ENCODE results near the gene GP9. TPM values are rescaled to one million over a fixed set of nuclear protein-coding genes. Genes with fewer than 3 reads are reported as not detected.

The GP9 gene
- total RNA-seq, 4 donors from 2014 or later, result not detected

GRCh38 chr3:129016356-129016719 lies 44.2 kb upstream of the GP9 start:
- DNase-seq (ENCODE audit: low spot score in 2 of 2), result no peak
- Histone ChIP-seq H3K9me3 (no peaks in the 10 kb centered on the region), H3K4me1 (peaks cover 5% of the 10 kb centered on the region), H3K36me3 (no peaks in the 10 kb centered on the region), H3K27ac (peak overlapping the region; percentile 2), H3K27me3 (no peaks in the 10 kb centered on the region), H3K4me3 (no peak overlapping the region)
- no peak for TF ChIP-seq POLR2A (IDR thresholded peaks at IDR 0.05)
- no peak for TF ChIP-seq POLR2AphosphoS5 (IDR thresholded peaks at IDR 0.05)
- no peak for TF ChIP-seq CTCF (IDR thresholded peaks at IDR 0.05)
- no peak for TF ChIP-seq EP300 (IDR thresholded peaks at IDR 0.05)
- no CpG with 5 or more reads among the region's 6 CpGs for WGBS

- Histone ChIP-seq H3K27ac (peak overlapping the region; percentile 2), H3K4me1 (peaks cover 5% of the 10 kb centered on the region), H3K27me3 (no peaks in the 10 kb centered on the region), H3K4me3 (no peak overlapping the region), H3K9me3 (no peaks in the 10 kb centered on the region), H3K36me3 (no peaks in the 10 kb centered on the region)
- no peak for DNase-seq (ENCODE audit: low spot score in 2 of 2)
- WGBS, result 78% methylated on average over 13 of the region's 14 CpGs
- no peak for TF ChIP-seq POLR2A (IDR thresholded peaks at IDR 0.05)
- peak in 1 of 3 donors; percentile 21 for TF ChIP-seq POLR2AphosphoS5 (IDR thresholded peaks at IDR 0.05)
These were observed 43.7 kb upstream of the GP9 start for GRCh38 chr3:129016720-129017483.

- Histone ChIP-seq H3K27me3 (no peaks in the 10 kb centered on the region), H3K27ac (peak overlapping the region; percentile 11), H3K36me3 (no peaks in the 10 kb centered on the region), H3K4me1 (peaks cover 5% of the 10 kb centered on the region), H3K9me3 (no peaks in the 10 kb centered on the region), H3K4me3 (no peak overlapping the region)
- 55% methylated on average over 7 of the region's 7 CpGs for WGBS
- no peak for DNase-seq (ENCODE audit: low spot score in 2 of 2)
- TF ChIP-seq POLR2AphosphoS5 (IDR thresholded peaks at IDR 0.05) (no peak), CTCF (IDR thresholded peaks at IDR 0.05) (no peak), EP300 (IDR thresholded peaks at IDR 0.05) (no peak), POLR2A (IDR thresholded peaks at IDR 0.05) (no peak)
These were observed 43.1 kb upstream of the GP9 start for GRCh38 chr3:129017484-129017899.

GRCh38 chr3:129018271-129018670 lies 42.3 kb upstream of the GP9 start:
- no peak for TF ChIP-seq CTCF (IDR thresholded peaks at IDR 0.05)
- no peak for TF ChIP-seq POLR2AphosphoS5 (IDR thresholded peaks at IDR 0.05)
- TF ChIP-seq EP300 (IDR thresholded peaks at IDR 0.05), result no peak
- TF ChIP-seq POLR2A (IDR thresholded peaks at IDR 0.05), result no peak
- Histone ChIP-seq H3K27ac (no peak overlapping the region), H3K9me3 (no peaks in the 10 kb centered on the region), H3K36me3 (no peaks in the 10 kb centered on the region), H3K4me3 (no peak overlapping the region), H3K27me3 (no peaks in the 10 kb centered on the region), H3K4me1 (peaks cover 5% of the 10 kb centered on the region)
- no peak for DNase-seq (ENCODE audit: low spot score in 2 of 2)
- 87% methylated on average over 2 of the region's 2 CpGs for WGBS

- TF ChIP-seq CTCF (IDR thresholded peaks at IDR 0.05), result no peak
- no peak for TF ChIP-seq POLR2AphosphoS5 (IDR thresholded peaks at IDR 0.05)
- TF ChIP-seq EP300 (IDR thresholded peaks at IDR 0.05), result no peak
- TF ChIP-seq POLR2A (IDR thresholded peaks at IDR 0.05), result no peak
- Histone ChIP-seq H3K36me3 (no peaks in the 10 kb centered on the region), H3K27me3 (no peaks in the 10 kb centered on the region), H3K27ac (no peak overlapping the region), H3K9me3 (no peaks in the 10 kb centered on the region), H3K4me1 (peaks cover 5% of the 10 kb centered on the region), H3K4me3 (no peak overlapping the region)
- WGBS, result 72% methylated on average over 9 of the region's 9 CpGs
- DNase-seq (ENCODE audit: low spot score in 2 of 2), result no peak
These were observed 41.8 kb upstream of the GP9 start for GRCh38 chr3:129018751-129019150.

All from suprapubic skin (tissue), 4 donors.